Mammary epithelial cell (primary cell): ENCODE data around the gene BPIFB4.

ENCODE experiments used
- CTCF ChIP-seq, 2 donors: IDR thresholded peaks in 1 of 2; conservative IDR thresholded peaks in 1 of 2; 2 replicates each; pipeline ENCODE4 v1.5.1; 2011 to 2012; ENCODE audit warnings: inconsistent platforms in 2 of 2, low read length in 2 of 2, mild to moderate bottlenecking in 2 of 2, control low read depth in 1 of 2, low read depth in 1 of 2; ENCODE audit not compliant: insufficient read depth in 1 of 2; ENCODE audit errors: extremely low read depth in 1 of 2
- EZH2 ChIP-seq: IDR thresholded peaks from 2 replicates; pipeline ENCODE4 v1.6.1; 2012; ENCODE audit warnings: low read length, inconsistent platforms, borderline replicate concordance

GRCh38 chr20:33062105-33062824 lies 17.2 kb upstream of the BPIFB4 start:
- TF ChIP-seq CTCF (conservative IDR thresholded peaks at IDR 0.05 in 1 of 2, IDR thresholded peaks at IDR 0.05 in 1 of 2; ENCODE audit: extremely low read depth in 1 of 2, insufficient read depth in 1 of 2, low read depth in 1 of 2, low read length in 2 of 2): no peak
- no peak for TF ChIP-seq EZH2
